GM12878 (cell line): Measurements from ENCODE around the gene SRSF8.

ENCODE experiments used
- ATF3 ChIP-seq: IDR thresholded peaks from 2 replicates; pipeline ENCODE4 v1.6.1; 2011; ENCODE audit warnings: low read depth, mild to moderate bottlenecking, low read length, moderate library complexity, borderline replicate concordance; ENCODE audit errors: extremely low read depth
- BCL11A ChIP-seq: IDR thresholded peaks from 2 replicates; pipeline ENCODE4 v1.6.1; 2011; ENCODE audit warnings: low read depth, low read length
- CHD2 ChIP-seq: IDR thresholded peaks from 2 replicates; pipeline ENCODE4 v1.6.1; 2011; ENCODE audit warnings: low read depth, low read length, improper control_type of control experiment, borderline replicate concordance
- CTCF ChIP-seq, 3 experiments: IDR thresholded peaks in 2 of 3; conservative IDR thresholded peaks in 1 of 3; 2 replicates each; pipeline ENCODE4 v1.5.1; 2011; ENCODE audit warnings: low read depth in 3 of 3, low read length in 3 of 3, mild to moderate bottlenecking in 3 of 3, control low read depth in 2 of 3, moderate library complexity in 2 of 3, inconsistent platforms in 1 of 3, mixed read lengths in 1 of 3; ENCODE audit not compliant: control insufficient read depth in 2 of 3, insufficient read depth in 1 of 3; ENCODE audit errors: extremely low read depth in 1 of 3
- ESRRA ChIP-seq: IDR thresholded peaks from 2 replicates; pipeline ENCODE4 v1.6.1; 2012; ENCODE audit warnings: mild to moderate bottlenecking, low read length, improper control_type of control experiment
- EZH2 ChIP-seq: IDR thresholded peaks from 2 replicates; pipeline ENCODE4 v1.6.1; 2012; ENCODE audit warnings: low read depth, mild to moderate bottlenecking, control low read depth, inconsistent platforms, low read length, borderline replicate concordance; ENCODE audit not compliant: control insufficient read depth
- MLLT1 ChIP-seq: fragments of 450-650 bp; IDR thresholded peaks from 2 replicates; pipeline ENCODE4 v1.6.1; 2016; ENCODE audit warnings: mild to moderate bottlenecking
- MYC ChIP-seq: IDR thresholded peaks from 2 replicates; pipeline ENCODE4 v1.6.1; 2011; ENCODE audit warnings: mild to moderate bottlenecking, low read length, moderate library complexity, inconsistent platforms; ENCODE audit not compliant: insufficient read depth, insufficient replicate concordance, insufficient read length, severe bottlenecking
- POLR2A ChIP-seq: IDR thresholded peaks from 2 replicates; pipeline ENCODE4 v1.6.1; 2011; ENCODE audit warnings: low read depth, mild to moderate bottlenecking, low read length
- POLR2AphosphoS2 ChIP-seq: IDR thresholded peaks from 2 replicates; pipeline ENCODE4 v1.6.1; 2011; ENCODE audit warnings: low read depth, mild to moderate bottlenecking, low read length, improper control_type of control experiment, moderate library complexity
- POLR2AphosphoS5 ChIP-seq: IDR thresholded peaks from 2 replicates; pipeline ENCODE4 v1.6.1; 2011; ENCODE audit warnings: mild to moderate bottlenecking, low read length, inconsistent platforms
- USF2 ChIP-seq: IDR thresholded peaks from 2 replicates; pipeline ENCODE4 v1.6.1; 2011; ENCODE audit warnings: low read depth, low read length, improper control_type of control experiment, borderline replicate concordance
- ZNF217 ChIP-seq: fragments of 450-650 bp; IDR thresholded peaks from 2 replicates; pipeline ENCODE4 v1.6.1; 2017; ENCODE audit warnings: antibody characterized with exemption, mild to moderate bottlenecking

- no peak for TF ChIP-seq CHD2
- TF ChIP-seq CTCF (IDR thresholded peaks at IDR 0.05 in 2 of 3, conservative IDR thresholded peaks at IDR 0.05 in 1 of 3; ENCODE audit: control insufficient read depth in 2 of 3, extremely low read depth in 1 of 3, insufficient read depth in 1 of 3, low read depth in 3 of 3, low read length in 3 of 3), result no peak
- no peak for TF ChIP-seq POLR2A
- TF ChIP-seq MLLT1, result no peak
- no peak for TF ChIP-seq POLR2AphosphoS5
- no peak for TF ChIP-seq EZH2
- TF ChIP-seq USF2, result no peak
- TF ChIP-seq BCL11A, result no peak
- no peak for TF ChIP-seq ZNF217
- TF ChIP-seq POLR2AphosphoS2, result no peak
- TF ChIP-seq ESRRA, result no peak
- no peak for TF ChIP-seq MYC
- no peak for TF ChIP-seq ATF3
These were observed 25.0 kb downstream of the SRSF8 start for GRCh38 chr11:95091663-95092180.
